CD4-positive, alpha-beta T cell treated with Interleukin-2 at 100 ng/mL for 4 hours (primary cell): ENCODE results near the gene PRSS33.

Experiments
- DNase-seq: peaks from one replicate; pipeline ENCODE4 v3.0.0-alpha.2; 2020; ENCODE audit warnings: low spot score

PRSS33 gene

DNA sequence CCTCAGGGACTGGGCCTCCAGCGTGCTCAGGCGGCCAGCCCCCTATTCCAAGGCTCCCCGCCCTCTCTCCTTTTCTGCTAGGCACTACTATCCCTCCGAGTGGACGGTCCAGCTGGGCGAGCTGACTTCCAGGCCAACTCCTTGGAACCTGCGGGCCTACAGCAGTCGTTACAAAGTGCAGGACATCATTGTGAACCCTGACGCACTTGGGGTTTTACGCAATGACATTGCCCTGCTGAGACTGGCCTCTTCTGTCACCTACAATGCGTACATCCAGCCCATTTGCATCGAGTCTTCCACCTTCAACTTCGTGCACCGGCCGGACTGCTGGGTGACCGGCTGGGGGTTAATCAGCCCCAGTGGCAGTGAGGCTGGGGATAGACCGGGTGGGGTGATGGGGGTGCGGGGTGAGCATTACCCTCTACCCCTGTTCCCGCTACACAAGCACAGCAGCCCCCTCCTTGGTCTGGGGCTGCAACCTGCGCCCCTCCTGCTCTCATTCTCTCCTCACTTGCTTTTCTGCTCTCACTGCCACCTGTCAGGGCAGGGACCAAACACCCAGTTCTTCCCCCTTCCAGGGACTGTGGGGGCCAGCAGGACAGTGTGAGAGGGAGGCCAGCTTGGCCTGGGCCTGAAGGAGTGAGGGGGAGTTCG lies 12.0 kb upstream of the PRSS33 start:
- DNase-seq, result no peak

DNA sequence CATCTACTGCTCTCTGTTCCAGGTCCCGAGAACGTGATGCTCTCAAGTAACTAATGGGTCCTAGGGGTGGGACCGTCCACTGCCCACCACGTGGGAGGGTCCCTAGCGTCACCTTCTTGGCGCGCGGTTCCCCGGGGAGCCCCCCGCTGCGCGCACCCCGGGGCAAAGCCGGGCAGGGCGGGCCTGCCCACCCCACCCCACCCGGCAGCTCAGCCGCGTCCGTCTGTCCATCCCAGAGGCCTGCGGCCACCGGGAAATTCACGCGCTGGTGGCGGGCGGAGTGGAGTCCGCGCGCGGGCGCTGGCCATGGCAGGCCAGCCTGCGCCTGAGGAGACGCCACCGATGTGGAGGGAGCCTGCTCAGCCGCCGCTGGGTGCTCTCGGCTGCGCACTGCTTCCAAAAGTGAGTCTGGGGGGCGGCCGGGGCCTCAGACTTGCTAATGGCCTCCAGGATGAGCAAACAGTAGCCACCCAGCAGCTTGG lies 11.4 kb upstream of the PRSS33 start:
- DNase-seq, result no peak

DNA sequence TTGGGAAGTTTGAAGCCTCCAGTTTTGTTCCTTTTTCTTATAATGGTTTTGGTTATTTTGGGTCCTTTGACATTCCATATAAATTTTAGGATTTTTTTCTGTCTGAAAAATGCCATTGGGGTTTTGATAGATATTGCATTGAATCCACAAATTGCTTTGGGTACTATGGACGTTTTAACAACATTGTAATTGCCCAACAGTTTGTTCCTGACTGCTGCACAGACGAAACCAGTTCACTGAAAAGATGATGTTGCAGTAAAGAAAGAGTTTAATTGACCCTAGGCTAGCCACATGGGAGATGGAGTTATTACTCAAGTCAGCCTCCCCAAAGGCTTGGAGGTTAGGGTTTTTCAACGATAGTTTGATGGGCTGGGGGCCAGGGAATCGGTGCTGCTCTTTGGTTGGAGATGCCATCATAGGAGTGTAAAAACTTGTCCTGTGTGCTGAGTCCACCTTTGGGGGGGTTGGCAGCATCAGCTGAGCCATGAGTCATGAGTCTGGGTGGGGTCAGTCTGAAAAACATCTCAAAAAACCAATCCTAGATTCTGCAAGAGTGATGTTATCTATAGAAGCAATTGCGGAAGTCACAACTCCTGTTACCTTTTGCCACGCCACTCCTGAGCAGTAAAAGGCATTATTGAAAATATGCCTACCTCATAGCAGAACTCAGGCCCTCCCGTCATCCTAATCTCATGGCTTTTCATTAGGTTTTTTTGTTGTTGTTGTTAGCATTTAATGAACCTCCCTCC lies 8.2 kb upstream of the PRSS33 start:
- no peak for DNase-seq

DNA sequence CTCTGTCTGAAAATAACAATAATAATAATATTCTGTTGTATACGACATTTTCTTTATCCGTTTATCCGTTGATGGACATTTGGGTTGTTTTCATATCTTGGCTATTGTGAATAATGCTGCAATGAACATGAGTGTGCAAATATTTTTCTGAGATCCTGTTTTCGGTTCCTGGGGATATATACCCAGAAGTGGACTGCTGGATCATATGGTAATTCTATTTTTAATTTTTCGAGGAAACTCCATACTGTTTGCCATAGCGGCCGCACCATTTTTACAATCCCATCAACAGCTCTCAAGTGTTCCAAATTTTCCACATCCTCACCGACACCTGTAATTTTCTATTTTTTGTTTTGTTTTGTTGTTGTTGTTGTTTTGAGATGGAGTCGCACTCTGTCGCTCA lies 5.6 kb upstream of the PRSS33 start:
- DNase-seq, result no peak

DNA sequence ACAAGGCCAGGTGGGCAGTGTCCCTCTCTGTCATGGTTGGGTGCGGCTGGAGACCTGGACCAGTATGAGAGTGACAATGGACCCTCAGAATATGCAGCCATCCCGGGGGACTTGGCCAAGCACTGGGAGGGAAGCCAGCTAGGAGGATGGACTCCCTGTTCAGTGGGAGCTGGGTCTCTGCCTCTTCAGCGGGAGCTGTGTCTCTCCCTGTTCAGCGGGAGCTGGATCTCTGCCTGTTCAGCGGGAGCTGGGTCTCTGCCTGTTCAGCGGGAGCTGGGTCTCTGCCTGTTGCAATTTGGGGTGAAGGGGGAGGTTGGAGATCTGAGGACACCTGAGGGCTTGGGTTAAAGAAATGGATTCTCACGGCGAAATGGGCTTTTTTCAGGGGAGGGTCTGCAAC lies 3.8 kb upstream of the PRSS33 start:
- DNase-seq, result no peak

DNA sequence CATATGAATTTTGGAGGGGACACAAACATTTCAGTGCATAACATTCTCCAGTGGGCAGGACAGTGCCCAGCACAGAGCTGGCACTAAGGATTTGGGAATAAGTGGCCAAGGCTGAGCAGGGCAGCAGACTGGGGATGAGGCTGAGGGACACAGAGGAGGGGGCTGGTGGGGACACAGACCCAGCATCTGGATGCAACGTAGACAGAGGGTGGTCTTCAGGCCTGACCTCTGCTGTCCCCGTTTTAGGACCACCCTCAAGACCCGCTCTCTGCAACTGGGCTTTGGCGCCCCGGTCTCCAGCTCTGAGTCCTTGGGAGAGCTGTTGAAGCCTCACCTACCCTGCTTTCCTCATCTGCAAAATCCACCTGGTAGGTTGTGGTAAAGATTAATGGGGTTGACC lies 3.3 kb upstream of the PRSS33 start:
- no peak for DNase-seq

DNA sequence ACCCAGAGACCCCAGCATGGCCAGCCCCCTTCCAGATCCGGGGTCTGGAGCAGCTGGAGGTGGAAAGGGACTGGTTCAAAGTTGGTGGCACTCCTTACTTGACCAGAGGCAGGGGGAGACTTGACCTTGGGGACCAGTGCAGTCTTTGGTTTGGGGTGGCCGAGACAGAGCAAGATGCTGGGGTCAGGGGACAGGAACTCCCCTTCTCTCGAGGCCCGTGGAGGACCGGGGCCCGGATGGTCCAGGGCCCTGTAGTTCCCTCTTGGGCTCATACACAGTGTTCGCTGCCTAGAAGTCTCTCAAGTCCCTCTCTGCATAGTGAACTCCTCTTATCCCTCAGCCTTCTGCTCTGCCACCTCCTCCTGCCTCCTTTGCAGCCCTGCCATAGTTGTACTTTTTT lies 601 bp upstream of the PRSS33 start:
- DNase-seq, result no peak

DNA sequence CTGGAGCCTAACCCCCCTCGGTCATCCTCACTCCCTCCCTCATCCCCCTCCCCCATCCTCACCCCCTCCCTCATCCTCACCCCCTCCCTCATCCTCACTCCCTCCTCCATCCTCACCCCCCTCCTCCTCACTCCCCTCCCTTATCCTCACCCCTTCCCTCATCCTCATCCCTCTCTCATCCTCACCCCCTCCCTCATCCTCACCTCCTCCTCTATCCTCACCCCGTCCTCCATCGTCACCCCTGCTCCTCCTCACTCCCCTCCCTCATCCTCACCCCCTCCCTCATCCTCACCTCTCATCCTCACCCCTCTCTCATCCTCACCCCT lies 571 bp downstream of the PRSS33 start:
- no peak for DNase-seq

DNA sequence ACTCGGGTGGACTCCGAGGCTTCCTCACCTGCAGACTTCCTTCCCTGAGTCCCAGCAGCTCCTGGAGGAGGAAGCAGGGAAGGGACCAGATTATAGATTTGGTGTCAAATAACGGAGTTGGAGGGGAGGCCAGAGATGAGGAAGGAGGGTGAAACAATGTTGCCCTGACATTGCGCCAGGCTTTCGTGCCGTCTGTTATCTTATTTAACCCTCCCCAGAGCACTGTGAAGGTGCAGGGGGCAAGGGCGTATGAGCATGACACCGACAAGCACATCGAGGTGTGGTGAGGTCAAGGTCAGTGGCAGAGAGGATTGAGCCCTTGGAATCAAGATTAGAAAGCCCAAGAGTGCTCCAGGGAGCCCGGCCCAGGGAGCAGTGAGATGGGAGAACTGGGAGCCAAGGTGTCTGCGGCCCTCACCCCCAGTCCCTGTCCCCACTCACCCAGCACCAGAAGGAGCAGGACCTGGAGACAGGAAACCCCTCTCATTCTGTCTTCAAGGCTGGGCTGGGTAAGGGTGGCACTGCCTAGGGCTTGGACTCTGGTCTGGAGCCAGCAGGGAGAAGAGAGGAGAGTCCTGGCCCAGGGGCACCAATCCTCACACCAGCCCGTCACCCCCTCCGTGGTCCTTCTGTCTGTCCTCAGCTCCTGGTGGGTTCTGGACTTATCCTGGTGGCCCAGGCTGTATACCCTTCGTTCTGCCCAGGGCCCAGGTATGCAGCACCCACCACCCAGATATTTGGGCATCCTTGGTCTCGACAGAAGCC lies 1.1 kb downstream of the PRSS33 start:
- no peak for DNase-seq

DNA sequence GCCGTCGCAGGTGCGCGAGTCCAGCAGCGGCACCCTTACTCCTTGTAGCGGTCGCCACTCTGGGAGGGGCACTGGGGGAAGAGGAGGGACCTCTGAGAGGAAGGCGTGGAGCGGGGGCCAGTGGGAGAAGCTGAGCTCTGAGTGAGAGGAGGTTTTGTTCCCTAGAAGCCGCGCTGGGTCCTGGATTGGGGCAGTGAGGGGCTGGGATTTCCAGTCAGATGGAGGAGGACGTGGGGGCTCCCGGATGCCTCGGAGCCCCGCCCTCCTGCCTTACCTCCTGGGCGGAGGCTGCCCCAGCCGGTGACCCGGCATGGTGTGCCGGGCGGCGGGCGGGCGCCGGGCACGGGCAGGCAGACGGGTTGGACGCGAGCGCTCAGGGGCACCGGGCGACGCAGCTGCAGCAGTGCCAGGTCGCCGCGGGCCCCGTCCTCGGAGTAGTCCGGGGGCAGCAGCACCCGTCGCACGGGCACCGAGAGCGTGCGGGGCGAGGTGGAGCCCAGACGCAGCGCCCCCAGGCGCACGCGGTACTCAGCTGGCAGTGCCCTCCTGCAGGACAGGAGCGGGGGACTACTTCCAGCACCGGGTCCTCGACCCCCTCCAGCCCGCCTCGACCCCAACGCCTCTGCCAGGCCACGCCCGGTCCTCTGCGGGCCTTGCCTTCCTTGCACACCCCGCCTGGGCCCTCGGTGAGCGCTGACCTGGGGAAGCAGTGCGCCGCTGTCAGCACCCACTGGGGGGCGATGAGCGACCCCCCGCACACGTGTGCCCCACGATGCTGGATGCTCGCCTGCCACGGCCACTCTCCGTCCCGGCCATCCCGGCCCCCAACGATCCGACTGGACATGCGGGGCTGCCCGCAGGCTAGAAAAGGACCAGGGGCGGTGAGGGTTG lies 2.0 kb downstream of the PRSS33 start:
- peak; percentile 11 for DNase-seq

DNA sequence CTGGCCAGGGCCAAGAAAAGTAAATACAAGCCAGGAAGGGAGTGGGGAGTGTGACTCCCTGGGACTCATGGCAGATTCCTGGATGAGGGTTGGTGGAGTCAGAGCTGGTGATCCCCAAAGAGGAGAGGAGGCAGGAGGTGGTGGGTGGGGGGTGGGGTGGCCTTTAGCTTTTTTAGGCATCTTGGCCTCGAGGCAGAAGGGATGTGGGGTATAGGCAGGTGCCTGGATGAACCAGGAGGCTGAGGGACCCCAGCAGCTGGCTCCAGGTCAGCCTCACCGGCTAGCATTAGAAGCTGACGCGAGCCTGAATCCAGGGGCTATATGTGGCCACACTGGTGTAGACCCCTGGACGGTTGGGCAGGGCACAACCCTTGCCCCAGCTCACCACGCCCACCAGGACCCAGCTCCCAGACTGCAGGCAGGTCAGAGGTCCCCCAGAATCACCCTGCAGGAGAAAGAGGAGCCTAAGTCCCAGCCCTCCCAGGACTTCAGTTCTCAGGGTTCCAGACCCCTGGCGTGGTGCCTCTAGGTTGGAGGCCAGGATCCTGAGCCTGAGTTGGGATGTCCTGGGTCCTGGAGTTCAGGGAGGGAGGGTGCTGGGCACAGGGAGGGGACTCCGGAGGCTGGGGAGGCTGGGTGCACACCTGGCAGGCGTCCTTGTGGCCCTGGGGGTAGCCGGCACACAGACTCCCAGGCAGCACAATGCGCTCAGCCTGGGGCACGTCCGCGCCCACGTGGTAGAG lies 2.8 kb downstream of the PRSS33 start:
- no peak for DNase-seq

DNA sequence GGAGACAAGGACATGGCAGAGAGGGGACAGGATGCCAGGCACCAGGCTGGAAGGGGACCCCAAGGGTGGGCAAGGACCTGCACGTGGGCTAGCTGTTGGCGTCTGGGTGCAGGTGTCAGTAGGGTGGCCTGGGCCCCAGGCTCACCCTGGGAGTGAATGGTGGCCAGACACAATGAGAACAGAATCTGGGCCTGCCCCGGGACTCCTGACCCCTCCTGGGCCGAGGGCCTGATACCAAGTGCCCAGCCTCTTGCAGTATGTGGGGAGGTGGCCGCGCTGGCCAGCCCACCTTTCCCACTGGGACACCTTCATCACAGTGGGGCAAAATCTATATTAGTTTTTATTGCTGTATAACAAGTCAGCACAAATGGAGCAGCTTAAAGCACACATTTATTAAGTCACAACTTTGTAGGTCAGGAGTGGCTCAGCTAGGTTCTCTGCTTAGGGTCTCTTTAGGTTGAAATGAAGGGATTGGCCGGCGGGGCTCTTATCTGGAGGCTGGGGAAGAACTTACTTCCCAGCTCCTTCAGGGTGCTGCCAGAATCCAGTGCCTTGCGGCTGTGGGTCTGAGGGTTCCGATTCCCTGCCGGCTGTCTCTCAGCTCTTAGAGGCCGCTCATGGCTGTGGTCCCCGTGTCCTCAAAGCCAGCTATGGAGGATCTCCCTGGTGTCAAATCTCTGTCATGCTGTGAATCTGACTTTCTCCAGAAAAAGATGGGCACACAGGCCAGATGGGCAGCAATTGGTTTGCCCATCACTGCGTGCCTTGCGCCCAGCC lies 3.6 kb downstream of the PRSS33 start:
- DNase-seq, result no peak

DNA sequence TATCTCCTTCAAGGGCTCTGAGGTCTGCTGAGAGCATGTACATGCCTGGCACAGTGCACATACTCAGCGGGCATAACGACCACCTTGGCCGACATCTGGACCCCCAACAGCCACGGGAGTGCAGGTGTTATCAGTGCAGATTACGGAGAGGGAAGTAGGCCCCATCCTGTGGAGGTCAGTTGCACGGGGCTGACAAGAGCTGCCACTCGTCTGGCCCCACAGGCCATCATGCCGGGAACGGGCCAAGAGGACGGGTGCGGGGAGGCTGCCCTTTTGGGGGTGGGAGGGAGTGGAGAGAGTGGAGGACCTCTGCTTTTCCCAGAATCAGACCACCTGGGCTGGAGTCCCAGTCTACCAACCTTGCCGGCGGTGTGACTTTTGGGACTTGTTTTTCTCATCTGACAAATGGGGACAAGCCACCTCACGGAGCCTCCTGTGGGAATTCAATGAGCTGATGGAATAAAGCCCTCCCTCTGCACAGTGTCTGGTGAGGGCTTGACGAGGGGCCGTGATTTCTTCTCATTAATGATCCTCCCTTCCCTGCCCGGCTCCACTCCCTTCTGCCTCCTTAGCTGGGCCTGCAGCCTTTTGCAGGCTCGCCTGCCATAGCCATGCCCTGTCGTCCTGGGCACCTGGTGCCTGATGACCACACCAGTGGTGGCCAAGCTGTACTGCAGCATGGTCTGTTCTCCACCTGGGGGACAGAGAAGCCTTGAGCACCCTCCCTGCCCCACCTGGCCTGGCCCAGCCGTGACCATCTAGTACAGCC lies 4.6 kb downstream of the PRSS33 start:
- DNase-seq, result no peak

DNA sequence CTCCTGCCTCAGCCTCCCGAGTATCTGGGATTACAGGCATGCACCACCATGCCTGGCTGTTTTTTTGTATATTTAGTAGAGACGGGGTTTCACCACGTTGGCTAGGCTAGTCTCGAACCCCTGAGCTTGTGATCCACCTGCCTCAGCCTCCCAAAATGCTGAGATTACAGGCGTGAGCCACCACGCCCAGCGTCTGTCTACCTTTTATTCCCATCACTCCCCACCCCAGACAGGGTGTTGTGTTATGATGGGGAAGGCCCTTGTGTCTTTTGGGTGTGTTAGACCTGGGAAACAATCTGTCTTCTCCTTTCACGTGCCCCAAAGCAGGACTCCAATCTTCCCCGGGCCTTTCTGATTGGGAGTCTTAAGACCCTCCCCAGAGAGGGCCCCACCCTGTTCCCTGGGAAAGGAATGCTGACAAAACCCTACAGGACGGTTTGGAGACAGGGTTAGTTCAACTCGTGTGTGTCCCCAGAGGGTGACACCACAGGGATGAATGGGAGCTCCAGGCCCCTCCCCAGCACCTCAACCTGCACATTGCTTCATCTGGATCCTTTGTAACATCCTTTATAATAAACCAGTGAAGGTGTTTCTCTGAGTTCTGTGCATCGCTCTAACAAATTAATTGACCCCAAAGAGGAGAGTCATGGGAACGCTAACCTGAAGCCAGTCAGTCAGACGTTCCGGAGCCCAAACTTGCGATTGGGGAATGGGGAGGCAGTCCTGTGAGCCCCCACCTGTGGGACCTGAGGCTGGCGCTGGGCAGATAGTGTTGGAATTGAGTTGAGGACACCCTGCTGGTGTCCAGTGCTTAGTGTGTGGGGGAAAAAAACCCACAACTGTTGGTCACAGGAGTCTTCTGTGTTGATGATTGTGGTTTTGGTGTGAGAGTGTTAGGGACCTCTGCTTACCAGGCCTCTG lies 7.1 kb downstream of the PRSS33 start:
- no peak for DNase-seq

DNA sequence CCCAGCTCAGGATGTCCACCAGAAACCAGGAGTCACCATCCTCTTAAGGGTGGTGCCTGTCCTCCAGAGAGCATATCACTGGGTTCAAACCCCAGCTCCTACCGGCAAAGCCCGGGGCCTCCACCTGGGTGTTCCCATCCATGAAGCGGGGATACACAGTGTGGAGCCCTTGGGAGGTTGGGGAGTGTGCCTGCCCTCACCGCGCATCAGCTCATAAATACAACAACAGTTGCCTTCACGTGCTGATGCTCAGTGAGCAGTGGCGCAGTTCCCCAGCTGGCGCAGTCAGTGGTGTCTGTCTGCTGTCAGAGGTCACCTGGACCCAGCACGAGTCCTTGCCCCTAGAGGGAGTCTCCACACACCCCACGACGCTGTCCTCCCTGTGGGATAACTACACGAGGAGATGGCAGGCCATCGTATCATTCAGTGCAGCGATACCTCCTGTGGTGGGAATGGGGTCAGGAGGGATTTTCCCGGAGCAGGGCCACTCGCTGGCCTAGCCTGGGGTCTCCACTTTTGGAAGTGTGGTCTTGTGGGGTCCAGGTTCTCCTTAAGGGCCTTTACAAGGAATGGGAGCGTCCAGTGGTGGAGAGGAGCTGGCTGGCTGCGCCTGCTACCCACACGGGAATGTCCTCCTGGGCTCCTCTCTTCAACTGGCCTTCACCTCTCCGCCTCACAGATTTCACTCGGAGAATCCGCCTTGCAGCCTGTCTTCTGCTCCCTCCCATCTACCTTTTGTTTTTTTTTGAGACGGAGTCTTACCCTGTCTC lies 8.0 kb downstream of the PRSS33 start:
- no peak for DNase-seq

DNA sequence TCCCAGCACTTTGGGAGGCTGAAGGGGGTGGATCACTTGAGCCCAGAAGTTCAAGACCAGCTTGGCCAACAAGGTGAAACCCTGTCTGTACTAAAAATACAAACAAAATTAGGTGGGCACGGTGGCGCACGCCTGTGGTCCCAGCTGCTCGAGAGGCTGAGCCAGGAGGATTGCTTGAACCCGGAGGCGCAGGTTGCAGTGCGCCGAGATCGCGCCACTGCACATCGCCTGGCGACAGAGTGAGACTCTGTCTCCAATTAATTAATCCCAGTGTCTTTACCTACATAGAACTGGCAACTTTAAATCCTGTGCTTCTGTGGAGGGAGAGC lies 8.8 kb downstream of the PRSS33 start:
- no peak for DNase-seq

DNA sequence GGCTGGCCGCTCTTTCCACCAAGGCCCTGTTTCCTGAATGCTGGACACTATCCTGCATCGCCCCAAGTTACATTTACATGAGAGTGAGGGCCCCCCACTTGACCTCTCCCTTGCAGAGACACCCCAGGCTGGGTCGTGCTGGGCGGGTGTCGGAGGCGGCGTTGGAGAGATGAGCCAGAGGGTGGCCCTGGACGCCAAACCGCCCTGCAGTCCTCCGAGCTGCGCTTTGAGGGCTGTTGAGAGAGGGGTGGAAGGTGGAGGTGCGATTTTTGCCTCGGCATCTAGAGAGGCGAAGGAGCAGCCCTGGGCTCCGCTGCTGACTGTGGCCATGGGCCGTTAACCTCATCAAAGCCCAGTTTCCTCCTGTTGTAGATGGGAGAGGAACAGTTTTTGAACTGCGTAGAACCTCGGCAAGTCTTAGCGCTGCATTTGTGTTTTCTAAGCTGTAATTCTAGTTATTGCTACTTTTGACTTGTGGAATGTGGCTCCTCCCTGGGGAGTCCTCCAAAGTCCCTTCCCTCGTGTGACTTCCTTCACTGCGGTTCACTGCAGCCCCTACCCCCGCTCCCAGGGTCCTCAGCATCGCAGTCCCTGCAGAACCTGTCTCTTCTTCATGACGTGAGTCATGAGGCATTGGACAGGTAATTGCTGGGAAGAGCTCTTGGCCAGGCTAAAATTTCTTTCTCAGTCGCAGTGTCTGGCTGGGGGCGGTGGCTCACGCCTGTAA lies 9.3 kb downstream of the PRSS33 start:
- peak; percentile 33 for DNase-seq
